ENCODE measurements around the gene NIN. TPM values are rescaled to one million over a fixed set of nuclear protein-coding genes. Genes with fewer than 3 reads are reported as not detected.

The NIN gene
- total RNA-seq, 2 donors from 2014 or later, result 14.3 to 20.5 TPM

DNA sequence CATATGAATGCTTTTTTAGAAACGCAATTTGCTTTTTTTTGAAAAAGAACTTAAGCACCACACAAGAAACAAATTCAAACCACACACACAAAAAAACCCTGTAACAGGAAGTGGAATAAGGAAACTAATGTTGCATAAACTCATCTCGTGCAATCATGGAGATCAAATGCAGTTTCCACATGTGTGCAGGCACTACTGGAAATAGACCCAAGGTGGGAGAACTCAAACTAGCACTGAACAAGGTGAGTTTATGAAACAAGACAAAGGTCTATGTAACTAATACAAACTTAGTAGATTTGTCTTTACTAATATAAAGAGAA is 17.5 kb downstream of the NIN start:
- WGBS, result 80% methylated on average over 2 of the region's 2 CpGs
- H3K4me1 ChIP-seq (replicated peaks), result no peaks in the 10 kb centered on the region
- TF ChIP-seq, protein P1, sequence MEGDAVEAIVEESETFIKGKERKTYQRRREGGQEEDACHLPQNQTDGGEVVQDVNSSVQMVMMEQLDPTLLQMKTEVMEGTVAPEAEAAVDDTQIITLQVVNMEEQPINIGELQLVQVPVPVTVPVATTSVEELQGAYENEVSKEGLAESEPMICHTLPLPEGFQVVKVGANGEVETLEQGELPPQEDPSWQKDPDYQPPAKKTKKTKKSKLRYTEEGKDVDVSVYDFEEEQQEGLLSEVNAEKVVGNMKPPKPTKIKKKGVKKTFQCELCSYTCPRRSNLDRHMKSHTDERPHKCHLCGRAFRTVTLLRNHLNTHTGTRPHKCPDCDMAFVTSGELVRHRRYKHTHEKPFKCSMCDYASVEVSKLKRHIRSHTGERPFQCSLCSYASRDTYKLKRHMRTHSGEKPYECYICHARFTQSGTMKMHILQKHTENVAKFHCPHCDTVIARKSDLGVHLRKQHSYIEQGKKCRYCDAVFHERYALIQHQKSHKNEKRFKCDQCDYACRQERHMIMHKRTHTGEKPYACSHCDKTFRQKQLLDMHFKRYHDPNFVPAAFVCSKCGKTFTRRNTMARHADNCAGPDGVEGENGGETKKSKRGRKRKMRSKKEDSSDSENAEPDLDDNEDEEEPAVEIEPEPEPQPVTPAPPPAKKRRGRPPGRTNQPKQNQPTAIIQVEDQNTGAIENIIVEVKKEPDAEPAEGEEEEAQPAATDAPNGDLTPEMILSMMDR (IDR thresholded peaks at IDR 0.05), result no peak
- TF ChIP-seq POLR2AphosphoS5 (IDR thresholded peaks at IDR 0.05) (no peak), POLR2A (IDR thresholded peaks at IDR 0.05) (no peak)
- DNase-seq (ENCODE audit: low spot score), result no peak
- H3K36me3 ChIP-seq, result no peaks in the 10 kb centered on the region
- H3K27me3 ChIP-seq (replicated peaks; ENCODE audit: insufficient read depth), result no peaks in the 10 kb centered on the region
- H3K27ac ChIP-seq, result no peak overlapping the region
- H3K4me3 ChIP-seq, result no peak overlapping the region
- no peaks in the 10 kb centered on the region for H3K9me3 ChIP-seq
- intact Hi-C loops (cut with DNase I), result no loop called here

DNA sequence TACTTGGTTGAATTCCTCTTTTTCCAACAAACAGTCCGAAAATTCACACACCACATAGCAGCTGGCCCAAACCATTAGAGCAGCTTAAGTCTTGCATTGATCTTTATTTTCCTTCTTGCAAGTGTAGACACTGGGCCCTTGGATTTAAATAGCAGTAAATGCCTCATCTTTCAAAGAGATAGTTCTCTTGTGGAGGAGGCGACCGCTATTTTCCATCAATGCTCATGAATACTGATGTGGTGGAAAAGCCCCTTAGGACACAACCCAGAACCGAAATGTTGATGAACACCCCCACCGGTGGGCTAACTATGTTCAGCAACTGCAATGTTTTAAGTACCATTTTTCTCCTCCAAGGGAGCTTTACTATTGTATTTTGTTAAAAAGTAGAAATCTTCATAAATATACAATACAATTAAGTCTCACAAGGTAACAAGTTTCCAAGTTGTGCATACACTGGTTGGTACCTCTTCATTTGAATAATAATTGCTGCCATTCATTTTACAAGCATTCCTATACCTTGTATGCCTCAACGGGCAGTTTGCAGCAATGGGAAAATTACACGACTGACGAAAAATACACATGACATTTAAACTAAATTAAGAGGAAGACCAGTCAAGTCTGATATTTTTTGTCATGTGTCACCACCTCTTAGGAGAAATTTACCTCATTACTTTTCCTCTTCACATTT is 18.0 kb downstream of the NIN start:
- WGBS, result 75% methylated on average over 8 of the region's 8 CpGs
- no peak for DNase-seq (ENCODE audit: low spot score)
- intact Hi-C loops (cut with DNase I), result no loop called here

DNA sequence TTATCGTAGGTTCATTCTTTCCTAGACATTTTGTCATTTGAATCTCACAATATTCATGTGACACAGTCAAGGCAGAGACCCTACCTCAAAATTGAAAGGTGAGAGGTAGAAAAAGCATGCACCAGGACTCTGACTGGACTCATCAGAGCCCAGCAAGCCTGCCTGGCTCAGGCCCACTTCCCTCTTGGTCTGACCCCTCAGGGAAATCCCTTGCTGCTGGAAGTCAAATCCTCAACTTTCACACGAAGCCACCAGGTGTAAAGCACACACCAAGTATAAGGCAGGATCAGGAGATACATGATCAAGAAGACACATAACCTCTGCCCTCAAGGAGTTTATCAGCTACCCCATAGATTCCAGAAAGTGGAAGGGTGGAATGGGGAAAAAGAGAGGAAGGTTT is 18.8 kb downstream of the NIN start:
- no peaks in the 10 kb centered on the region for H3K4me1 ChIP-seq (replicated peaks)
- H3K27me3 ChIP-seq (replicated peaks; ENCODE audit: insufficient read depth), result no peaks in the 10 kb centered on the region
- TF ChIP-seq POLR2A (IDR thresholded peaks at IDR 0.05) (no peak), POLR2AphosphoS5 (IDR thresholded peaks at IDR 0.05) (no peak)
- TF ChIP-seq, protein P1 (IDR thresholded peaks at IDR 0.05), result no peak
- no peak overlapping the region for H3K4me3 ChIP-seq
- H3K36me3 ChIP-seq, result no peaks in the 10 kb centered on the region
- 86% methylated on average over 2 of the region's 2 CpGs for WGBS
- intact Hi-C loops (cut with DNase I), result no loop called here
- no peak overlapping the region for H3K27ac ChIP-seq
- DNase-seq (ENCODE audit: low spot score), result no peak
- H3K9me3 ChIP-seq, result no peaks in the 10 kb centered on the region

More for the DNA sequence above, 18.0 kb downstream of the NIN start:
- Histone ChIP-seq H3K27me3 (replicated peaks; ENCODE audit: insufficient read depth) (no peaks in the 10 kb centered on the region), H3K4me1 (replicated peaks) (no peaks in the 10 kb centered on the region), H3K9me3 (no peaks in the 10 kb centered on the region), H3K36me3 (no peaks in the 10 kb centered on the region), H3K27ac (no peak overlapping the region), H3K4me3 (no peak overlapping the region)
- TF ChIP-seq POLR2AphosphoS5 (IDR thresholded peaks at IDR 0.05) (no peak), POLR2A (IDR thresholded peaks at IDR 0.05) (no peak)
- TF ChIP-seq, protein P1 (IDR thresholded peaks at IDR 0.05), result no peak

DNA sequence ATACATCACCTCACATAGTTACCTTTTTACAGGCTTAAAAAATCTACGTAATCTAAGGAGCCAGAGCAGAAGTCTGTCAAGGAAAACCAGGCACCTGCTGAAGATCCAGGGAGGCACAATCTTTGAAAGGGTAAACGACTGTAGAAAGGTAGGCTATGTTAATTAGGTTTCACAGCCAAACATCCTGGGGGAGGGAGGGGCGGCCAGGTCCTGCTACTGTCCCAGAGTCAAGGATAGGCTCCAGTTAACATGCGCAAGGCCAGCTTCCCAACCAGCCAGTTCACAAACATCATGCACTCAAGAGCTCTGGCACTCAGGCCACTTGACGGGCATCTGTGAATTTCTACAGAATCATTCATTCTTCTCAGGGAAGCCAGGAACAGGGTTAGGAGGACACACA is 22.9 kb downstream of the NIN start:
- Histone ChIP-seq H3K36me3 (no peaks in the 10 kb centered on the region), H3K27me3 (replicated peaks; ENCODE audit: insufficient read depth) (no peaks in the 10 kb centered on the region), H3K27ac (no peak overlapping the region), H3K4me1 (replicated peaks) (no peaks in the 10 kb centered on the region), H3K9me3 (no peaks in the 10 kb centered on the region), H3K4me3 (no peak overlapping the region)
- TF ChIP-seq POLR2AphosphoS5 (IDR thresholded peaks at IDR 0.05) (no peak), POLR2A (IDR thresholded peaks at IDR 0.05) (no peak)
- TF ChIP-seq, protein P1 (IDR thresholded peaks at IDR 0.05), result no peak
- 83% methylated on average over 5 of the region's 5 CpGs for WGBS
- no peak for DNase-seq (ENCODE audit: low spot score)
- intact Hi-C loops (cut with DNase I), result no loop called here

DNA sequence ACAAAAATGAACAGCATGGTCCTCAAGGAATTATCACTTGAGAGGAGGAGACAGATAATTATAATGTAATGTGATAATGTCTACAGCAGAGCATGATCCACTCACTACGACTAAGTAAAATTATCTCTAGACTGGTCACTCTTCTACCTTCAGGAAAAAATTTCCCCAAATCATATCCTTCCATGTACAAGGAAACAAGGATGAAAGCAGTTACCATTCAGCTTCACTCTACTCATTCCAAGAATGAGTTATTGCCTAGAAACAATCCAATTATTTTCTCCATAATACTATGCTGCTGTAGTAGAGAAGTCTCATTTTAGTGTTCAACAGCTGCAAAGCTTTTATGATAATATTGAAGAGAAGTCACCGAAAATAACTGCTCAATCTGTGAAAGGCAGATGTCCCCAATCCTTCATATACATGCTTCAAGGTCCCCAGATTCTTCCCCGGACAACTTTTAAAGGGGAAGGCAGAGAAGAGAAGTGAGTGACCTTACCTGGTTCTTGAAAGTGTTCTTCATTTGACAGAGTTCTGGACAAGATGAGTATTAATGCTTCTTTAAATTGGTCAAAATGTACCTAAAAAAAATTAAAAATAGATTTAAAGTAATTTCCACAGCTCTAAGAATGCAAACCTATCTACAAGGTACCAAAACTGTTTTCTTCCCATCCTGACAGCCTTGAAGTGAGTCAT is 24.6 kb downstream of the NIN start:
- Histone ChIP-seq H3K4me1 (replicated peaks) (no peaks in the 10 kb centered on the region), H3K27me3 (replicated peaks; ENCODE audit: insufficient read depth) (no peaks in the 10 kb centered on the region), H3K4me3 (no peak overlapping the region), H3K27ac (no peak overlapping the region), H3K36me3 (no peaks in the 10 kb centered on the region), H3K9me3 (no peaks in the 10 kb centered on the region)
- DNase-seq (ENCODE audit: low spot score), result no peak
- TF ChIP-seq POLR2A (IDR thresholded peaks at IDR 0.05) (no peak), POLR2AphosphoS5 (IDR thresholded peaks at IDR 0.05) (no peak)
- TF ChIP-seq, protein P1 (IDR thresholded peaks at IDR 0.05), result no peak
- 90% methylated on average over 3 of the region's 3 CpGs for WGBS
- intact Hi-C loops (cut with DNase I), result no loop called here
